Stimulated activated naive CD8-positive, alpha-beta T cell treated with anti-CD3 and anti-CD28 coated beads, Interleukin-15, amount 100 ng/mL, for 72 hours (primary cell): Measurements from ENCODE around the gene PPDPF.

Experiments used
- ATAC-seq: fragments of 150-1000 bp; cut with Tn5 transposase; 2 replicates; pipeline ENCODE4 v1.10.0; 2021; ENCODE audit warnings: mild to moderate bottlenecking, moderate library complexity
- DNase-seq, 2 donors: peaks; one replicate each; pipeline ENCODE4 v3.0.0; 2021 to 2022
- H3K27ac Mint-ChIP-seq, 2 donors: one replicate each; pipeline ENCODE4 v1.8.0; 2022; ENCODE audit warnings: mild to moderate bottlenecking in 2 of 2, mixed read lengths in 2 of 2, moderate library complexity in 2 of 2
- H3K27me3 Mint-ChIP-seq: one replicate; pipeline ENCODE4 v1.8.0; 2022; ENCODE audit warnings: mixed read lengths
- H3K4me1 Mint-ChIP-seq: one replicate; pipeline ENCODE4 v1.8.0; 2022; ENCODE audit warnings: mild to moderate bottlenecking, mixed read lengths
- H3K4me3 Mint-ChIP-seq, 2 donors: one replicate each; pipeline ENCODE4 v1.8.0; 2022; ENCODE audit warnings: mild to moderate bottlenecking in 2 of 2, mixed read lengths in 2 of 2, moderate library complexity in 1 of 2
- H3K9me3 Mint-ChIP-seq, 2 donors: one replicate each; pipeline ENCODE4 v1.8.0; 2022; ENCODE audit warnings: mixed read lengths in 2 of 2

Gene PPDPF

DNA sequence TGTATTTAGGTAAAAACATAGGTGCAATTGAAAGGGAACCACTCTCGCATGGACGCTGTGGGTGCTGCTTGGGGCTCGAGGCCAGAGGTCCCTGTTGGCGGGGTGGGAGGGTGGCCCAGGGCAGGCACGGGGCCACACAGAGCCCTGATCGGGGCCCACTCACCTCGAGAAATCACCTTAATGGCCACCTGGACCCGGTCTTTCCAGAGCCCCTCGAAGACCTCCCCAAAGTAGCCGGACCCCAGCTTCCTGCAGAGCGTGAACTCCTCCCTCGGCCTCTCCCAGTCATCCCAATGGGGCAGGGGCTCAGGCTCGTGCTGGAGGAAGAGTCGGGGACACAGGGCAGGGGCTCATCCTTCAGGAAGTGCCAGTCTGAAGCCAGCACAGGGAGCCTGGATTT is 12.8 kb downstream of the PPDPF start:
- no peak for ATAC-seq
- no peaks in the 10 kb centered on the region for H3K9me3 Mint-ChIP-seq
- H3K27ac Mint-ChIP-seq = no peak overlapping the region
- DNase-seq = no peak
- H3K27me3 Mint-ChIP-seq = no peaks in the 10 kb centered on the region
- peaks cover 30% of the 10 kb centered on the region for H3K4me1 Mint-ChIP-seq
- H3K4me3 Mint-ChIP-seq = no peak overlapping the region

DNA sequence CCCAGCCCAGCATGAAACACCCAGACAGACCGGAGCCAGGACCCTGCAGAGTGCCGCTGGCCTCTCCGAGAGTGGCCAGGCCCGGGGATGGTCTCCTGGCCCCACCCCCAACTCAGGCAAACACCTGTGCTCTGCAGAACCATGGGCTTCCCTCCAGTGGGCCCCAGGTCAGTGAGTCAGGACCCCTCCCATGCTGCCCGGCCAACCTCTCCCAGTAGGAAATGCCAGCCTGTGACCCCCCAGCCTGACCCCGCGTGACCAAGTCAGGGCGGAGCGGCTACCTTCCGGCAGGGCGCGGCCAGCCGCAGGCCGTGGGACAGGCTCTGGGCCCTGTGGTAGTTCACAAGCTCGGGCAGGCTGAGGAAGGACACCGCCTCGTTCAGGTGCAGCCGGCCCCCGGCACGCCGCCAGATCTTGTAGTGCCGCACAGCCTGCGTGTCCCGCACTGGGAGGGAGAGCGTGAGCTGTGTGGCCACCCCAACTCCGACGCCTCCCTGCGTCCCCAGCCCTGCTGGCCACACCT is 13.4 kb downstream of the PPDPF start:
- Mint-ChIP-seq H3K27me3 (no peaks in the 10 kb centered on the region), H3K4me1 (peaks cover 30% of the 10 kb centered on the region), H3K27ac (no peak overlapping the region), H3K9me3 (no peaks in the 10 kb centered on the region), H3K4me3 (no peak overlapping the region)
- DNase-seq (no peak), ATAC-seq (no peak)

DNA sequence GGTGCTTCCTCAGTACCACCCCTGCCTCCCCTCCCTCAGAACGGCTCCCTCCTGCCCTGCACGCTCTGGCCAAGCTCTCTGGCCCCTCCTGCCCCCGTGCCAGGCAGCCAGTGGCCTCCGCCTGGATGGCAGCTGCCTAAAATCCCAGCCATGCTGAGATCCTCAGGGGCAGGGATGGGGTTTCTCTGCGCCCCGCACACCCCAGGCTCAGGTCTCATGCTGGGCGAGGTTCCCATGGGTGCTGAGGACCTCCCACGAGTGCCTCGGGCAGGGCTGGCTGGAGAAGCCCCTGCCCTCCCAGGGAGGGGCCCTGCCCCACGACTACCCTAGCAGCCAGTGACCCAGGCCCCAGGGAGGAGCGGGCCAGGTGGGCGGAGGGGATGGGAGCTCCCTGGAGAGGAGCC is 13.9 kb downstream of the PPDPF start:
- no peak for ATAC-seq
- peaks cover 34% of the 10 kb centered on the region for H3K4me1 Mint-ChIP-seq

DNA sequence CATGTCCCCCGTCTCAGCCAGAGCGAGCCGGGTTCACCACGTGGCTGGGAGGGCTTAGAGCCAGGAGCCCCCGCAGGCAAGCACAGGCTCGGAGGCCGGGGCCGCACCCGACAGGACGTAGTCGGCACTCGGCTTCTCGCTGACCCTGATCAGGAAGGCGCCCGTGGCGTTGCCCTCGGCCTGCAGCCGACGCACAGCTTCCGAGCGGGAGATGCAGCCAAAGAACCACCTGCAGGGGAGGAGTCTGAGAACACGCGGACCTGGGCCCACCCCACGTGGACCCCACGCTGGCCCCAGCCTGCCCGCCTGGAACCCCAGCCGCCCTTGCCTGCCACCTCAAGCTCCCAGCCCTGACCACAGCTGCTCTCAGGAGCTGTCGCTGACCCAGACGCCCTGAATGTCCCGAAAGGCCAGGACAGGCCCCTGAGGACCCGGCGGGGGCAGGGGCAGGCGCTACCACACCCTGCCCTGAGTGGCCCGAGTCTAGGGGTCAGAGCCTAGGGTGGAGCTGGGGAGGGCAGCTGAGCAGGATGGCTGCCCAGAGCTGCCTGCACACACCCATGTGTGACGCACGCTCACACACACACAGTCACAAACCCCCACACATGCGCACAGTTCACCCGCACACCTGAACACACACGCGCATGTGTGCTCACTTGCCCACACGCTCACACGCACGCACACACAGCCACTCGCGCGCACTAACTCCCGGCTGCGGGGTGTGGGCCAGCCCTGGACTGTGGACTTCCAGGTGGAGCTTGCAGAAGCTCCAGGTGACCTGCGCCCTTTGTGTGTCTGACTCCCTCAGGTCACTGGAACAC is 14.5 kb downstream of the PPDPF start:
- Mint-ChIP-seq H3K9me3 (no peaks in the 10 kb centered on the region), H3K27me3 (no peaks in the 10 kb centered on the region), H3K4me1 (peaks cover 34% of the 10 kb centered on the region), H3K27ac (no peak overlapping the region), H3K4me3 (no peak overlapping the region)
- ATAC-seq = no peak
- DNase-seq = no peak

More for the DNA sequence above, 13.9 kb downstream of the PPDPF start:
- Mint-ChIP-seq H3K27me3 (no peaks in the 10 kb centered on the region), H3K4me3 (no peak overlapping the region), H3K27ac (no peak overlapping the region), H3K9me3 (no peaks in the 10 kb centered on the region)
- no peak for DNase-seq

DNA sequence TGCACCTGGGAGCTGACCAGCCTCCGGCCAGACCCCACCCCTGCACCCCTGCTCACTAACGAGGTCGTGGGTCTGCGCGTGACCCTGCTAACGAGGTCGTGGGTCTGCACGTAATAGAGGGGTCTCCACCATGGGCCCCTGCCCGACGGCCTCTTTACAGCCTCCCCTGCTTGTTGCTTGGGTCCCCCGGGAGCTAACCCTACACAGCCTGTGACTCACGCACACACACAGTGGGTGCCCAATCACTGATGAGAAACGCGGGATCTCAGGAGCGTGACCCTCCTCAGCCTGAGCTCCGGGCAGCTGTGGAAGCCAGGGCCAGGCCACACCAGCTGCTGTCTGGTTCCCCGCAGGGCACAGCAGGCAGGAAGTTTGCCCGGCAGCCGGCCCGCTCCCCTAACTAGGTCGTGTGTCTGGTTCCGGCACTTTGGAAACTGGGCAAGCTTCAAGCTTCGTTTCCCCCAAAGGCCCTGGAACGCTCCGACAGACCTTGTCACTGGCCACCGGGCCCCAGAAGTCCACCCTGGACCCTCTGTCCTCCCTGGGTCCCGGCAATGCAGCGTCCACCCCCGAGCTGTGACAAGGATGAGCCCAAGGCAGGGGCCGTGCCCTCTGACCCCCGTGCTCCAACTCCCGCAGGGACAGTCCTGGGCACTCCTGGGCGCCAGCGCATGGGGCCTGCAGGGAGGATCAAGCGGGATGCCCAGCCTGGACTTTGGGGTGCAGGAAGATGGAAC is 15.8 kb downstream of the PPDPF start:
- no peak overlapping the region for H3K4me3 Mint-ChIP-seq
- peaks cover 34% of the 10 kb centered on the region for H3K4me1 Mint-ChIP-seq
- H3K27me3 Mint-ChIP-seq = no peaks in the 10 kb centered on the region
- DNase-seq (no peak), ATAC-seq (no peak)
- H3K27ac Mint-ChIP-seq = peak overlapping the region in 1 of 2 donors; percentile 46
- H3K9me3 Mint-ChIP-seq = no peaks in the 10 kb centered on the region

DNA sequence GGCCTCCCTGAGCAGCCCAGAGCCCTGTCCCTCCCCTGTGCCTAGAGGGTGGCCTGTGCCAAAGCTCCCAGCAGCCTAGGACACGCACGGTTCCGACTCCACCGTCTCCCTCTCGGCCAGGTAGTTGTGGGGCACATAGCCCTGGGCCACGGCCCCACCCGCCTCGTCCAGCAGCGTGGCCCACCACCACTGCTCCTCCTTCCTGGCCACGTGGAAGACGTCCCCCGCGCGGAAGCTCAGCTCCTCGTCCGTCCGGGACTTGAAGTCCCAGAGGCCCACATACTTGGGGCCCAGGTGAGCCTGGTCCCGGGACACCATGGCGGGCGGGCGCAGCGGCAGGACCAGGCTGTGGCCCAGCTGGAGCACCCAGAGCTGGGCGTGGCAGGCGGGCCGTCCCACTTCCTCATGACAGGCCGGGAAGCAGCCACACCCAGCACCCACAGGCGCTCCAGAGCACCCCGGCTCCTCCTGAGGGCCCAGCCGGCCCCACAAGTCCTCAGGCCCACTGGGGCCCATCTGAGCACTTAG is 16.5 kb downstream of the PPDPF start, which contains the start of gene PTK6:
Gene PTK6 (minus strand): TSS at position 380 of the 528 bp plus-strand sequence. CDS start 62 bp downstream, at position 318.
- DNase-seq = no peak
- ATAC-seq = no peak

DNA sequence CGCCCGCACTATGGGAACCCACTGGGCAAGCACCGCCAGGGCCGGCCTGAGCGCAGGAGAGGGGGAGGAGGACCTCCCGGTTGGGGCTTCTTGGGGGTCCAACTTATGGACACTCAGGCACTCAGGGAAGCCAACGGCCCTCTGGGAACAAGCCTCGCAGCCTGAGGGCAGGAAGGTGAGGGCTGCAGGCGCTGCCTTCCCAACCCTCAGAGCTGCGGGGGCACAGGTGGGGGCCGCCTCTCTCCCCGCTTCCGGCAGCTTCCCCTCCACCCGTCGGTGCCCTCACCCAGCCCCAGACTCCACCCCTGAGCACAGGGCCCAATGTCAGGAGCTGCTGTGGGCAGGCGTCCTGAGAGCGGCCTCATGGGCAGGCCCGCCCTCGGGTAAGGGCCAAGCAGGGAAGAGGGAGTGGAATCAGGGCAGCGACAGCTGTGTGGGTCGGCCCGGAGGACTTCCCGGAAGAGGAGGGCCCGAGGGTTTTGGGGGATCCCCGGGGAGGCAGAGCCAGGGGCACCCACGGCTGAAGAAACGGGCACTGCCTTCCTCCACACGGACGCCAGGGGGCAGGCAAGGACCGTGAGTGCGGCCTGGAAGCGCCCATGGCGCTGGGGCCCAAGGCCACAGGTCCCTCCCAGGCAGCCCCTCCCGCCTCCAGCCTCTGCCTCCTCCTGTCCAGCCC is 17.1 kb downstream of the PPDPF start:
- peak; percentile 96 for ATAC-seq
- H3K4me3 Mint-ChIP-seq = peak overlapping the region; percentile 73 to 78
- no peaks in the 10 kb centered on the region for H3K9me3 Mint-ChIP-seq
- peak; percentile 98 to 99 for DNase-seq
- H3K4me1 Mint-ChIP-seq = peaks cover 34% of the 10 kb centered on the region
- no peaks in the 10 kb centered on the region for H3K27me3 Mint-ChIP-seq
- peak overlapping the region; percentile 67 to 90 for H3K27ac Mint-ChIP-seq

More for the DNA sequence above, 16.5 kb downstream of the PPDPF start, which contains the start of gene PTK6:
- H3K27ac Mint-ChIP-seq = peak within 1 kb of the TSS; percentile 67 to 90
- H3K4me3 Mint-ChIP-seq = peak within 1 kb of the TSS; percentile 73 to 78
- no peaks in the 10 kb centered on the region for H3K27me3 Mint-ChIP-seq
- no peaks in the 10 kb centered on the region for H3K9me3 Mint-ChIP-seq
- peaks cover 34% of the 10 kb centered on the region for H3K4me1 Mint-ChIP-seq

DNA sequence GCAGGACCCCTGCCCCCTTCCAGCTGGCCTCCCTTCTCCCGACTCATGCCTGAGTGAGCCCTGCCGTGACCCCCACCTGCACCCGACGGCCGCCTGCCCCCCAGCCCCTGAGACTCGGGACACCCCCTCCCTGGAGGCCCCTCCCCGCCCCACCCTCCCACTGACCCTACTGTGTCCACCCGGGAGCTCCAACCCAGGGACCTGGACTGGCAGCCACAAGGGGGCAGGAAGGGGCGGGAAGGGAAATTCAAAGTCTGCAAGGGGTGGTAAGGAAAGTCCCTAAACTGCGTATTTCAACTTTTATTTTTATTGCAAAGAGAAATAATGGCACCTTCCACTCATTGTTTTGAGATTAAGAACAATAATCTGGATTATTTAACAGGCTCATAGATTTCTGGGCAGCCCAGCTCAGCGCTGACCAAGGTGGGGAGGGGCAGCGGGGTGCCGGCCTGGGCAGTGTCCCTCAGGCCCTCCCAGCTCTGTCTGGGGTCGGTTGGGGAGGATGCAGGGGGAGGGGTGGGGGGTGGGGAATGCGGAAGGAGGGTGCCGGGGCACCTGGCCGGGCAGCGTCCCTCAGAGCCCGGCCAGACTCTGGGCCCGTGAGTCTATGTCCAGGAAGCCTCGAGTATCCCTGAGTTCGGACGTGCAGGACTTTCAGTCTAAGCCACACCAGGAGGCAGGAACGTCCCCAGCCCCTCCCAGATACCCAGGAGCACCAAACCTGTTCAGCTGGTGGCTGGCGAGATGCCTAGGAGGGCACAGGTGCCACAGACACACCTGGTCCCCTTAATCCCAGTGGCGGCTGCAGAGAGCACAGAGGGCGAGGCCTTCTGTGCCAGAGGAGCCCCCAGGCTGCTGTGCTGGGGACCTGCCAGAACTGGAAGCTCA is 17.9 kb downstream of the PPDPF start:
- no peak for DNase-seq
- Mint-ChIP-seq H3K9me3 (no peaks in the 10 kb centered on the region), H3K4me3 (peak overlapping the region; percentile 73 to 78), H3K27me3 (no peaks in the 10 kb centered on the region), H3K27ac (peak overlapping the region; percentile 42 to 90), H3K4me1 (peaks cover 34% of the 10 kb centered on the region)
- ATAC-seq = peak; percentile 3

DNA sequence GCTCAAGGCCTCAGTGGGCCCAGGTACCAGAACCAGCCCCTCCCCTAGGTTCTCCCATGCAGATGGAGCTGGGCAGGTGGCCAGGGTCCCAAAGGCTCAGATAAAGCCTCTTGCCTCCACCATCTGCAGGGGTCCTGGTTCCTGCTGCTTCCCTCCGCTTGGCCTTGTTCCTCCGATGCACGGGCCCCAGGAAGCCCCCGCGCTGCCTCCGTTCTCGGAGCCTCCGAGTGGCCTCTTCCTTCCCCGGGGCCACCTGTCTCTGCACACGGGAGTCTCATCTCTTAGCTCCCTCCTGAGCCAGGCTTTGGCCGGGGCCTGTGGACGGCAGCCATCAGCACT is 18.5 kb downstream of the PPDPF start:
- Mint-ChIP-seq H3K9me3 (no peaks in the 10 kb centered on the region), H3K27ac (peak overlapping the region in 1 of 2 donors; percentile 74), H3K4me3 (peak overlapping the region; percentile 4 to 50), H3K4me1 (peaks cover 34% of the 10 kb centered on the region), H3K27me3 (no peaks in the 10 kb centered on the region)
- DNase-seq = no peak
- ATAC-seq = no peak

DNA sequence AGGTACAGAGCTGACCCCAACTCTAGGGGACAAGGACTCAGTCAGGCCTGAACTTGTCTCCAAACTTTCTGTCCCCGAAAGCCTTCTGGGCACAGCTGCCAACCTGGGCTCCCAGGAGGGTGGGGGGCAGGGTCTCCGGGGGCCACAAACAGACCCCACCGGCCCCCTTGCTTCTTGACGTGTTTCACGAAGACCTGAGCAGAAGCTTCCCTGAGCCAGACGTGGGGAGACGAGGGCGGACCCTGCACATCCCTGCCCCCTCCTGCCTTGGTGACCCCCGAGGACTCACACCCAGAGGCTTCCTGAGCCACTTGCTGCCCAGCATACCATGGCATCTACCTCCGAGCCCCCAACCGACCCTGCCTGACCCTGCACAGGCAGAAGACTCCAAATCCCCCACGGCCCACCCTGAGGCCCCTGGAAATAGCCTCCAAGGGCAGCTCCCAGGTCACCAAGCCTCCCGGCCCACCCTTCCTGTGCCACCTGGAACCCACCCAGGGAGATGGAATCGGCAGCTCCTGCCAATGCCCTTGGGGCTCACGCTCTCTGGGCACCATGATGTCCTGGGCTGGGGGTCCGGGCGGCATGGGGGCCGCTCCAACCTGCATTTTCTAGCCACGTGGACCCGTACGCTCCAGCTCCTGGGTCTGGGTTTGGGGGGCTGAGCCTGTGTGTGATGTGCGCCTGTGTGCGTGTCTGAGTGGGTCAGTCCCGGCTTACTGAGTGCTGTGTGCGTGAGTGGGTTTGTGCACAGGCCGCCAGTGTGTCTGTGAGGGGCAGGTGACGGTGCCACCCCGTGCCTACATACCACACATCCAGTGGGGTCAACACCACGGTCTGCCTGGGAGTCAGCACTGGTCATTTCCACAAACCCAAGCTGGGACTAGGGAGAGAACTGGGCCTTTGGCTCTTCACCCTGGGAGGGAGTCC is 19.1 kb downstream of the PPDPF start:
- peak overlapping the region in 1 of 2 donors; percentile 50 for H3K4me3 Mint-ChIP-seq
- H3K27ac Mint-ChIP-seq = peak overlapping the region in 1 of 2 donors; percentile 74
- no peaks in the 10 kb centered on the region for H3K9me3 Mint-ChIP-seq
- no peaks in the 10 kb centered on the region for H3K27me3 Mint-ChIP-seq
- DNase-seq (no peak), ATAC-seq (no peak)
- peaks cover 34% of the 10 kb centered on the region for H3K4me1 Mint-ChIP-seq

DNA sequence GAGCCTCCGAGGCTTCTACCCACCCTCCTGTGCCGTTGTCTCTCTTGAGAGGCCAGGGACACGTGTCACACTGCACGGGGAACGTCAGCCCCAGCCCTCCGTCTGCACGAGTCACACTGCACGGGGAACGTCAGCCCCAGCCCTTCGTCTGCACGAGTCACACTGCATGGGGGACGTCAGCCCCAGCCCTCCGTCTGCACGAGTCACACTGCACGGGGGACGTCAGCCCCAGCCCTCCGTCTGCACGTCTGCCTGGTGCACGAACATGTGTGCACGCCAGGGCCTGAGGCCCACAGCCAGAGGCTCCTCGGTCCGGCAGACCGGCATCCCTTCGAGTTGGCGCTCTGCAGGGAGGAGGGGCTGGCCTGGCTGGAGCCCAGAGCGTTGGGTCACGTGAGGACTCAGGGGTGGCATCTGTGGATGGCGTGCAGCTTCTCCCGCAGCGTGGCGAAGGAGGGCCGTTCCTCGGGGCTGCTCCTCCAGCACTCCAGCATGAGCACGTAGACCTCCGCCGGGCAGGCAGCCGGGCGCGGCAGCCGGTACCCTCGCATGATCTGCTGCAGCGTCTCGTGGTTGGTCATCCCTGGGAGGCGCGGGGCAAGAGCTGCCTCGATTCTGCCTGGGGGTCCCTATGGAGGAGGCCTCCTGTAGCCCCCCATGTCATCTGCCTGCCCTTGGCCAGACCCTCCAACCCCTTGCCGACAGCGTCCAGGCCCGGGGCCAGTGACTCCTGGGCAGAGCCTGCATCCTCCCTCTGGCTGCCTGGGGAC is 20.0 kb downstream of the PPDPF start:
- Mint-ChIP-seq H3K27ac (no peak overlapping the region), H3K4me1 (peaks cover 39% of the 10 kb centered on the region), H3K27me3 (no peaks in the 10 kb centered on the region), H3K9me3 (no peaks in the 10 kb centered on the region), H3K4me3 (no peak overlapping the region)
- ATAC-seq (no peak), DNase-seq (no peak)

DNA sequence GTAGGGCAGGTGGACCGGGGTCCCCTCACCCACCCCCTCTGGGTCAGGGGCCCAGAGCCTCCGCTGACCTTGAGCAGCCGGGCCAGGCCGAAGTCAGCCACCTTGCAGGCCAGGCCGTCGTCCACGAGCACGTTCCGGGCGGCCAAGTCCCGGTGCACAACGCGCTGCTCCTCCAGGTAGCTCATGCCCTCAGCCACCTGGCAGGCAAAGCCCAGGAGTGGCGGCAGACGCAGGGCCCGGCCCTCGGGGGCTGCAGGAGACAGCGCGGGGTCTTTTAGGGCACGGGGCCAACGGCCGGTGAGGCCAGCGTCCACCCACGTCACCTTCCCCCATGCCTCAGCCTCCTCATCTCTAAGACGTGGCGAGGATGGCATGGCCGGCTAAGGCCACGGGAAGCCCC is 20.8 kb downstream of the PPDPF start:
- DNase-seq (no peak), ATAC-seq (no peak)
- no peak overlapping the region for H3K27ac Mint-ChIP-seq
- no peaks in the 10 kb centered on the region for H3K27me3 Mint-ChIP-seq
- H3K4me1 Mint-ChIP-seq = peaks cover 36% of the 10 kb centered on the region
- no peak overlapping the region for H3K4me3 Mint-ChIP-seq
- H3K9me3 Mint-ChIP-seq = no peaks in the 10 kb centered on the region

DNA sequence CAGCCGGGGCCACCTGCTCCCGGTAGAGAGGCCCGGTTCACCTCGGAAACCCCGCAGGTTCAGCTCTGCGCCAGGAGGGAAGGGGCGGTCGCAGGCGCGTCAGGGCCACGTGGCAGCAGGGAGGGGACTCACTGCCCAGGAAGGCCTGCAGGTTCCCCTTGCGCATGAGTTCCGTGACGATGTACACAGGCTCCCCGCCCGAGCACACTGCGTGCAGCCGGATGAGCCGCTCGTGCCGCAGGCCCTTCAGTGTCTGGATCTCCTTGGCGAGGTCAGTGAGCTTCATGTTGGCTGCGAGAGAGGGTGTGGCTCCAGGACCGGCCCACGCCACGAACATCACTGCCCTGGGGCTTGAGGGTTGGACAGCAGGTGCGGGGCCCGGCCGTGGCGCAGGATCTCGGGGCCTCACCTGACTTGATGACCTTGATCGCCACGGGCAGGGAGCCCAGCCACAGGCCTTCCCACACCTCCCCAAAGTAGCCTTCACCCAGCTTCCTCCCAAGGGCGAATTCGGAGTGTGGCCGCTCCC is 21.5 kb downstream of the PPDPF start:
- no peak overlapping the region for H3K4me3 Mint-ChIP-seq
- ATAC-seq = no peak
- no peaks in the 10 kb centered on the region for H3K9me3 Mint-ChIP-seq
- peaks cover 6% of the 10 kb centered on the region for H3K27me3 Mint-ChIP-seq
- DNase-seq = no peak
- peaks cover 34% of the 10 kb centered on the region for H3K4me1 Mint-ChIP-seq
- H3K27ac Mint-ChIP-seq = peak overlapping the region in 1 of 2 donors; percentile 30
